ENCODE results near the gene PIP5K1A. TPM values are rescaled to one million over a fixed set of nuclear protein-coding genes. Genes with fewer than 3 reads are reported as not detected.

Gene PIP5K1A
- total and polyA plus RNA-seq, 2 of the 8 experiments (the other 6 are each of a cell fraction or from before 2014, with no cell fraction given) = 87.5 to 105 TPM

DNA sequence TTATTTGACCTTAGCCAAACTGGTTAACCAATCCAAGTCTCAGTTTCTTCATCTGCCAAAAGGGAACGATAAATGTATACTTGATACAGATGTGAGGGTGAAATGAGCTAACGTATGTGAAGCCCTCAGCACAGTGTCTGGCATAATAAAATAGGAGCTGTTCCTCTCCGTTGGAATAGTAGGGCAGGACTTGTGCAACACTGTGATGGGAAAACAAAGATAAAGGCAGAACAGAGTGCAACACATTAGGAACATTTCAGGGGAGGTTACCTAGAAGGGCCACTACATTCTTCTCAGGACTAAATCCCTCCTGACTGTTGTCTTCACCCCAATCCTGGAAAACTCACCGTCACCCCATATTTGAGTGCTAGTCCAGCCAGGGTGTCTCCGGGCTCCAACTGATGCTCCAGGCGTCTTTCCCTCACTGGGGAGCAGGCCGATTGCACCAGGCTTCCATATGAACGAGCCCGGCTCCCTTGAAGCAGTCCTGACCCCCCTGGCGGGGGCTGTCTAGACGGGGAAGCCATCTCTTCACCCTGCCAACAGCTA is 33.5 kb upstream of the PIP5K1A start:
- H3K36me3 ChIP-seq (ENCODE audit: control insufficient read depth in 2 of 4, insufficient read depth in 4 of 4, low read length in 3 of 4) = peaks cover 0 to 18% (median 8%) of the 10 kb centered on the region in 4 experiments; a peak in 5 of 8 replicates
- no peaks in the 10 kb centered on the region for H4K20me1 ChIP-seq (replicated peaks in 1 of 2; ENCODE audit: control insufficient read depth in 1 of 2, insufficient read depth in 2 of 2, low read length in 2 of 2)
- no peak overlapping the region for H3K27ac ChIP-seq (ENCODE audit: low read depth, low read length)
- H2BK120ac ChIP-seq (replicated peaks; ENCODE audit: low read depth, low read length) = no peak overlapping the region
- H2AK5ac ChIP-seq (ENCODE audit: low read depth, low read length) = no peak overlapping the region
- H4K8ac ChIP-seq (ENCODE audit: extremely low read depth, insufficient read depth, low read length) = no peak overlapping the region
- H3K4ac ChIP-seq (replicated peaks; ENCODE audit: insufficient read length, low read depth, low read length) = no peak overlapping the region
- no peak overlapping the region for H2BK20ac ChIP-seq (ENCODE audit: low read length)
- no peak overlapping the region for H4K91ac ChIP-seq (replicated peaks; ENCODE audit: insufficient read length, low read length)
- H3K23ac ChIP-seq (ENCODE audit: insufficient read length) = no peak overlapping the region
- no peaks in the 10 kb centered on the region for H3K9me3 ChIP-seq (ENCODE audit: insufficient read depth in 2 of 2, low read depth in 1 of 2, low read length in 1 of 2)
- no peaks in the 10 kb centered on the region for H3K27me3 ChIP-seq (replicated peaks in 1 of 4; ENCODE audit: control insufficient read depth in 3 of 4, extremely low read depth in 1 of 4, insufficient read depth in 3 of 4, low read length in 3 of 4)
- 0 out of 2 replicates have a peak, but pooled peaks cover 3% of the 10 kb centered on the region for H3K79me1 ChIP-seq (ENCODE audit: low read depth, low read length)
- TF ChIP-seq MAFK (IDR thresholded peaks at IDR 0.05; ENCODE audit: low read depth, low read length) = no peak
- H2BK5ac ChIP-seq (ENCODE audit: low read depth, low read length) = no peak overlapping the region
- POLR2A ChIA-PET (ENCODE audit: partially characterized antibody) = interaction anchor here (0.7 to 2.4 kb wide), 12 partner anchors 8 to 196 kb away, joined by 3 to 13 read pairs (median 4); partner anchors contain the start of genes PSMD4, SEMA6C and TNFAIP8L2
- no peak for DNase-seq (ENCODE audit: low read depth in 1 of 2, low spot score in 2 of 2)
- peak overlapping the region; percentile 74 to 89 for H3K4me2 ChIP-seq (ENCODE audit: insufficient read depth in 1 of 2, low read depth in 2 of 2, low read length in 2 of 2)
- CTCF ChIA-PET (ENCODE audit: partially characterized antibody) = interaction anchor here (1.0 to 2.7 kb wide), 6 partner anchors 10 to 117 kb away, joined by 3 to 11 read pairs (median 4); partner anchors contain the start of genes C1orf56, MLLT11 and VPS72
- H2BK15ac ChIP-seq (ENCODE audit: low read length) = no peak overlapping the region
- peaks cover 0 to 12% of the 10 kb centered on the region in 2 experiments; a peak in 2 of 4 replicates for H3K79me2 ChIP-seq (ENCODE audit: control insufficient read depth in 1 of 2, insufficient read depth in 2 of 2, low read length in 2 of 2)
- peaks cover 5 to 10% (median 5%) of the 10 kb centered on the region in 4 experiments for H3K4me1 ChIP-seq (replicated peaks in 1 of 4; ENCODE audit: control insufficient read depth in 3 of 4, insufficient read depth in 4 of 4, low read length in 3 of 4)
- peaks cover 17% of the 10 kb centered on the region for H3K23me2 ChIP-seq (ENCODE audit: low read depth, low read length)
- 40% methylated on average over 11 of the region's 11 CpGs; no CpG with 5 or more reads in 1 of the 2 experiments for WGBS, 2 experiments (ENCODE audit: extremely low coverage in 1 of 2, insufficient coverage in 1 of 2, insufficient read length in 1 of 2, insufficient replicate concordance in 2 of 2, low coverage in 1 of 2, low lambda C conversion rate in 2 of 2, missing lambda C conversion rate in 1 of 2)
- H3K18ac ChIP-seq (ENCODE audit: extremely low read depth, low read length) = no peak overlapping the region
- H3K4me3 ChIP-seq (ENCODE audit: extremely low read depth in 1 of 4, insufficient read depth in 2 of 4, low read depth in 3 of 4, low read length in 4 of 4) = peak overlapping the region; percentile 80 to 99 (median 95)
- no peak for FAIRE-seq
- H3K14ac ChIP-seq (ENCODE audit: insufficient read length) = no peak overlapping the region
- H3K9ac ChIP-seq (replicated peaks in 1 of 4; ENCODE audit: extremely low read depth in 1 of 4, low read depth in 3 of 4, low read length in 3 of 4) = no peak overlapping the region; a peak in 1 of 7 replicates
- H2AFZ ChIP-seq (ENCODE audit: low read length) = no peak overlapping the region
- H2BK12ac ChIP-seq (ENCODE audit: low read depth, low read length) = no peak overlapping the region
- no peak overlapping the region for H4K5ac ChIP-seq (ENCODE audit: insufficient read length, low read depth, low read length)
- H3K56ac ChIP-seq (replicated peaks; ENCODE audit: insufficient read length, low read depth, low read length) = no peak overlapping the region

All from H1 (cell line).